Cardiac muscle cell (in vitro differentiated cells and primary cell): ENCODE data around the gene ASCC1. TPM values are rescaled to one million over a fixed set of nuclear protein-coding genes. Genes with fewer than 3 reads are reported as not detected.

Experiments used
- DNase-seq, 2 donors: peaks; one replicate each; pipeline versions ENCODE4 v3.0.0 to v3.0.0-alpha.2; 2010 to 2017; ENCODE audit warnings: low read depth in 1 of 2, low spot score in 1 of 2
- H3K27ac ChIP-seq: fragments of 200-600 bp; sonication (generic); 2 replicates; pipeline ENCODE4 v1.5.1; 2016
- H3K27me3 ChIP-seq: fragments of 200-600 bp; sonication (generic); 2 replicates; pipeline ENCODE4 v1.6.0; 2016; ENCODE audit warnings: control low read depth
- H3K36me3 ChIP-seq: fragments of 200-600 bp; sonication (generic); 2 replicates; pipeline ENCODE4 v1.5.1; 2016; ENCODE audit warnings: control low read depth
- H3K4me1 ChIP-seq: fragments of 200-600 bp; sonication (generic); 2 replicates; pipeline ENCODE4 v1.8.1; 2017; ENCODE audit warnings: low read depth, mild to moderate bottlenecking, mixed run types
- H3K4me3 ChIP-seq: fragments of 200-600 bp; sonication (generic); 2 replicates; pipeline ENCODE4 v1.5.1; 2016; ENCODE audit warnings: mild to moderate bottlenecking
- H3K9me3 ChIP-seq: fragments of 200-600 bp; sonication (generic); 2 replicates; pipeline ENCODE4 v1.5.1; 2017; ENCODE audit warnings: low read depth, mild to moderate bottlenecking, control low read depth
- polyA plus RNA-seq: library from polyadenylated mRNA; unstranded; fragments of >200 nt; fragmentation: Nextera tagmentation; extraction: Ambion mirVana; gene quantifications from 2 replicates; pipeline ENCODE4 v1.2.1, GENCODE V29; 2016
- total RNA-seq: library from RNA; depleted of rRNA; stranded (reverse); fragments of >200 nt; gene quantifications from 2 replicates; pipeline ENCODE4 v1.2.3, GENCODE V29; 2016
- TF ChIP-seq, protein P1 (sequence below): IDR thresholded peaks from 2 replicates; pipeline ENCODE4 v1.5.1; 2012; ENCODE audit warnings: low read depth, mild to moderate bottlenecking, low read length

The ASCC1 gene
- total and polyA plus RNA-seq, 2 experiments from 2014 or later: 41.3 to 58.4 TPM

DNA sequence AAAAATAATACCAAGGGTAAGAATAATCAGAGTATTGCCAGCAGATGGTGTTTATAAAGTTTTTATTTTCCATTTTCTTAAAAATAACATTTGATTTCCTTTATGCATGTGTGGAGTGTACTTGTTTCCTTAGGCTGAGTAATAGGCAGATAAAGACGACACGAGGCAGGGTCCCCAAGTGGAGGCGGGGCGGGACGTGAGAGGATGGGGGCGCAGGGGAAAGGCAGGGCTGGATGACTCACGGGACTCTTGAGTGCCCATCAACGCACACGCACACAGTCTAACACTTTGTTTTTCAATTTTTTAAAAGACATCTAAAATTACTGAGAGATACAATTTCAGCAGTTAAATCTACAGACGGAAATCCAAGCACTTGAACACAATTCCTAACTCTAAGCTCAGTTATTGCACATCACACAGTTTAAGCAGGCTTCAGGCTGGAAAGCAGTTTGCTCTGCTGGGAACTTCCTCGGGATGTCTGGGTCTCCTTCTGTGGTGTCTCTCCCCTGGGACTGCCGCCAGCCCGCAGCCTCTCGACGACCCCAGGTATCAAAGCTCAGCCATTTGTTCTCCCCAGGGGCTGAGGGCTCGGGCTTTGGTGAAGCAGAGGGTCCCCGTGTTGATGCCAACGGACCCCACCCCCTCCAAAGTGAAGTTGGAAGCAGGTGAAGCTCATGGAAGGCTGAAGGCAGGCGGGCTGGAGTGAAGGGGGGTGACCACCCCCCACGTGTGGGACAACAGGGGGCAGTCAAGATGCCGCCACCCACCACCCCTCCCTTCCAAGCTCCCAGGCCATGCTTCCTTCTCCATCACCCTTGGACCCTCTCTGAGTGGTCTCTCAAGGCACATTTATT, 156.9 kb downstream of the ASCC1 start:
- no peak for DNase-seq

DNA sequence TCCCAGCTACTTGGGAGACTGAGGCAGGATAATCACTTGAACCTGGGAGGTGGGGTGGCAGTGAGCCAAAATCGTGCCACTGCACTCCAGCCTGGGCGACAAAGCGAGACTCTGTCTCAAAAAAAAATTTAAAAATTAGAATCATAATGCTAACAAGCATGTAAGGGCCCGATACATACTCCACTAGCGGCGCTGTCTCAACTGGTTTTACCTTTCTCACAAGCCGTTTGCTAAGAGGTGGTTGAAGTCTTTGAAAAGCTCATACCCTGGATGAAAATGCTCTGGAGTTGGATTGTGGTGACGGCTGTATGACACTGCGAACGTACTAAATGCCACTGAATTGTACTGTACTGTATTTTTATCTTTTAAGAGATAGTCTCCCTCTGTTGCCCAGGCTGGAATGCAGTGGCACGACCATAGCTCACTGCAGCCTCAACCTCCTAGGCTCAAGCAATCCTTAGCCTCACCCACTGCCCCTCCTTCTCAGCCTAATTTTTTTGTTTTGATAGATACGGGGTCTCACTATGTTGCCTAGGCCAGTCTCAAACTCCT, 157.7 kb downstream of the ASCC1 start:
- TF ChIP-seq, protein P1, sequence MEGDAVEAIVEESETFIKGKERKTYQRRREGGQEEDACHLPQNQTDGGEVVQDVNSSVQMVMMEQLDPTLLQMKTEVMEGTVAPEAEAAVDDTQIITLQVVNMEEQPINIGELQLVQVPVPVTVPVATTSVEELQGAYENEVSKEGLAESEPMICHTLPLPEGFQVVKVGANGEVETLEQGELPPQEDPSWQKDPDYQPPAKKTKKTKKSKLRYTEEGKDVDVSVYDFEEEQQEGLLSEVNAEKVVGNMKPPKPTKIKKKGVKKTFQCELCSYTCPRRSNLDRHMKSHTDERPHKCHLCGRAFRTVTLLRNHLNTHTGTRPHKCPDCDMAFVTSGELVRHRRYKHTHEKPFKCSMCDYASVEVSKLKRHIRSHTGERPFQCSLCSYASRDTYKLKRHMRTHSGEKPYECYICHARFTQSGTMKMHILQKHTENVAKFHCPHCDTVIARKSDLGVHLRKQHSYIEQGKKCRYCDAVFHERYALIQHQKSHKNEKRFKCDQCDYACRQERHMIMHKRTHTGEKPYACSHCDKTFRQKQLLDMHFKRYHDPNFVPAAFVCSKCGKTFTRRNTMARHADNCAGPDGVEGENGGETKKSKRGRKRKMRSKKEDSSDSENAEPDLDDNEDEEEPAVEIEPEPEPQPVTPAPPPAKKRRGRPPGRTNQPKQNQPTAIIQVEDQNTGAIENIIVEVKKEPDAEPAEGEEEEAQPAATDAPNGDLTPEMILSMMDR: no peak
- no peak overlapping the region for H3K4me3 ChIP-seq
- H3K36me3 ChIP-seq: no peaks in the 10 kb centered on the region
- H3K9me3 ChIP-seq: no peaks in the 10 kb centered on the region
- H3K27me3 ChIP-seq: no peaks in the 10 kb centered on the region
- DNase-seq: no peak
- H3K27ac ChIP-seq: no peak overlapping the region
- H3K4me1 ChIP-seq: peaks cover 5% of the 10 kb centered on the region

More for the DNA sequence above, 156.9 kb downstream of the ASCC1 start:
- H3K27me3 ChIP-seq: no peaks in the 10 kb centered on the region
- no peak overlapping the region for H3K27ac ChIP-seq
- H3K4me1 ChIP-seq: peaks cover 5% of the 10 kb centered on the region
- TF ChIP-seq, protein P1: no peak
- no peaks in the 10 kb centered on the region for H3K36me3 ChIP-seq
- H3K9me3 ChIP-seq: no peaks in the 10 kb centered on the region
- H3K4me3 ChIP-seq: no peak overlapping the region

DNA sequence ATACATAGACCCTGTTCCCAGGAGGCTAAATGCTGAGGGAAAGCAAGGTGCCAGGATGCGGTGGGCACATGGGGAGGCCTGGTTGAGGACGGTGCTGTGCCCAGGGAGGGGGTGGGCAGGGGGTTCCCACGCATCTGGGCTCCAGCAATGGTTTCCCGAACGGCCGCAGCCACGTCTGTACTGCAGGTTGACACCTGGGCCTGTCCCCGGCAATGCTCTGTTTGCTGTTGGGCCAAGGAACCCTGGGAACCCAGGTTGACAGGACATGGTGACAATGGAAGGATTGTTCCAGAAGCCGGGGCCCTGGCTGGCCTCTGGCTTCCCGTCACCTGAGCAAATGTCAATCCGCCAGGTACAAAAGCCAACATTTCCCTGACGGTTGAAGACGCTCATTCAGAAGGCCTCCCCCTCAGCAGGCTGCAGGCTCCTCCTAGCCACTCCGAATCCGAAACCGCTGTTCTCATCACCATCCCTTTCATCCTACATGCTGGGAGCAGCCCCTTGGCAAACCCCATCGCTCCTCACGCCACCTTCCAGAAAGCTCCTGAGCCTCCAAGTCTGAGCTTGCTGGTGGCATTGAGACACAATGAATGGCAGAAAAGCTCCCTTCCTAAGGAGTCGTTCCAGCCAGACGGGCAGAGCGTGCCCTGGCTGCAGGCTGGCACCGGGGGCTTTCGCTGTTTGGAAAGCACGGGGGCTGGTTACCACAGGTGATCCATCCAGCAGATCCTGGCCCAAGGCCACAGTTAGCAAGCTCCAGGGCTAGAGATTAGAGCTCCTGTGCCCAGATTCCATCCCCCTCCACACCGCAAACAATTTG, 158.9 kb downstream of the ASCC1 start:
- Histone ChIP-seq H3K4me3 (no peak overlapping the region), H3K4me1 (peaks cover 5% of the 10 kb centered on the region), H3K36me3 (no peaks in the 10 kb centered on the region), H3K9me3 (no peaks in the 10 kb centered on the region), H3K27ac (no peak overlapping the region), H3K27me3 (no peaks in the 10 kb centered on the region)
- DNase-seq: no peak
- TF ChIP-seq, protein P1: no peak

DNA sequence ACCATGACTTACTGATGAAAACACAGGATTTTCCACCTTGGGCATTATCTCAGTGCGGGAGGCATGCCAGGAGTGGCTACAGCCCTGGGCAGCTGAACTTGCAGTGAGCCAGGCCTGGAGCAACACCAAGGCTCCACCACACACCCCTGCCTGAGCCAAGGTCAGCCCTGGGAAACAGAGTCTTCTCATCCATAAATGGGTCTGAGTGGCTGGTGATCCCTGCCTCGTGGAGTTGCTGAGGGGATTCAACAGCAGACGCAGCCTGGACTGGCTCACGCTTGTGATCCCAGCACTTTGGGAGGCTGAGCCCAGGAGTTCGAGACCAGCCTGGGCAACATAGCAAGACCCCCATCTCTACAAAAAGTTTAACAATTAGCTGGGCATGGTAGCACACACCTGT, 160.0 kb downstream of the ASCC1 start:
- H3K27ac ChIP-seq: no peak overlapping the region
- TF ChIP-seq, protein P1: no peak
- H3K27me3 ChIP-seq: no peaks in the 10 kb centered on the region
- no peak for DNase-seq
- no peaks in the 10 kb centered on the region for H3K9me3 ChIP-seq
- no peaks in the 10 kb centered on the region for H3K36me3 ChIP-seq
- H3K4me1 ChIP-seq: peaks cover 5% of the 10 kb centered on the region
- no peak overlapping the region for H3K4me3 ChIP-seq

DNA sequence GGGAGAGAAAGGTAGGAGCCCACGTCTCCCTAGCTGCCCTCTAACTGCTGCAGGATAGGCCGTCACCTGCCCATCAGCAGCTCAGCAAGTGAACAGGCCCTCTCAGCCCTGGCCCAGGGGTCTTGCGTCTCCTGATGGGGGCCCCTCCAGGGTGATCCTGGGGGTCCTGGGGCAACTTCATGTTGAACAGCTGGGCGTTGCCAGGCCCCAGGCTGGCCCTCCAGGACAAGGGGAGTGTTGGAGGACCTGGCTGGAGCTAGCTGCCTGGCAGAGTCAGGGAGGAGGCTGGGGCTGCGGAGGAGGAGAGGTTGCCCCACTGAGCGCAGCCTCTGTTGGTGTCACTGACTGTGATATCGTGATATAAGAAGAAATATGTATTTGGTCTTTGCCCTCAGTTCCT, 162.4 kb downstream of the ASCC1 start:
- Histone ChIP-seq H3K9me3 (no peaks in the 10 kb centered on the region), H3K4me1 (no peaks in the 10 kb centered on the region), H3K36me3 (no peaks in the 10 kb centered on the region), H3K4me3 (no peak overlapping the region), H3K27ac (no peak overlapping the region), H3K27me3 (no peaks in the 10 kb centered on the region)
- no peak for DNase-seq
- TF ChIP-seq, protein P1: no peak
